ENCODE results near the gene MASP2.
"Not testable (repeated sequence)": the region's sequence is repeated elsewhere in the genome, so short reads cannot be mapped to it uniquely, and the experiment has no call there.

Gene MASP2

DNA sequence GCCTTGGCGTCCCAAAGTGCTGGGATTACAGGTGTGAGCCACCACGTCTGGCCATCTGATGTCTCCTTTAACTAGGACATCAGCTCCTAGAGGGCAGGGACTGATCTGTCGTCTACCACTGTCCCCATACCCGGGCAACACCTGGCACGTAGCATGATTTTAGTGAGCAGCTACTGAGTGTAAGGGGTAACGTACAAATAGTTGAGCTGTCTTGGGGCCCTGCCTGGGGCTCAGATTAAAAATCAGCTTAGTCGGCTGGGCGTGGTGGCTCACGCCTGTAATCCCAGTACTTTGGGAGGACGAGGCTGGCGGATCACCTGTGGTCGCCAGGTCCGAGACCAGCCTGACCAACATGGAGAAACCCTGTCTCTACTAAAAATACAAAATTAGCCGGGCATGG lies 11.0 kb upstream of the MASP2 start:
- DNase-seq: no peak

DNA sequence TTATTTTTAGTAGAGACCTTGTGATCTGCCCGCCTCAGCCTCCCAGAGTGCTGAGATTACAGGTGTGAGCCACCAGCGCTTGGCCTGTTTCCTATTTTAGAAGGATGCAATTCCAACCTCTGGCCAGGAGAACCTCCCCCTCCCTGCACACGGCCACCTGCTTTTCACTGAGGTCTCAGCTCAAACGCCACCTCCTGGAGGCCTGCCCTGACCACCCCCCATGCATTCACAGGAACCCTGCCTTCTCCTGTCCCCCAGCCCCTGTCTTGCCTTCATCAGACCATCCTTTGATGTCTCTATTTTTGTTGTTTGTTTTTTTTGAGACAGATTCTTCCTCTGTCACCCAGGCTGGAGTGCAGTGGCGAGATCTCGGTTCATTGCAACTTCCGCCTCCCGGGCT lies 10.4 kb upstream of the MASP2 start:
- no peak for DNase-seq

DNA sequence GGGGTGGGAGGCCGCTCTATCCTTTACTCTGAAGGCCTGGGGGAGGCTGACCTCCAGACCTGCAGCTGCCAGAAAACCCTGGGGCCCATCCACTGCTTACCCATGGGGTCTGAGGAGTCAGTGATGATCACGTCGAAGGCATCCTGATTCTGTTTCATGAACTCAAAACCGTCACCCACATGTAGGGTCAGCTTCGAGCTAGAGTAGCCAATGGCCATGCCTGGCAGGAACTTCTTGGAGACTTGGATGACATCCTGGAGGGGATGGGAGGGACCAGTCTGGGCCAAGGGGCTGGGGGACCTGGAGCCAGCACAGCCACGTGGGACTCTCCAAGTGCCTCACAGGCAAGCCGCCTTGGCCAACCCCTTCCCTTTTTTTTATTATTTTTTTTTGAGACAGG lies 9.5 kb upstream of the MASP2 start:
- no peak for DNase-seq

DNA sequence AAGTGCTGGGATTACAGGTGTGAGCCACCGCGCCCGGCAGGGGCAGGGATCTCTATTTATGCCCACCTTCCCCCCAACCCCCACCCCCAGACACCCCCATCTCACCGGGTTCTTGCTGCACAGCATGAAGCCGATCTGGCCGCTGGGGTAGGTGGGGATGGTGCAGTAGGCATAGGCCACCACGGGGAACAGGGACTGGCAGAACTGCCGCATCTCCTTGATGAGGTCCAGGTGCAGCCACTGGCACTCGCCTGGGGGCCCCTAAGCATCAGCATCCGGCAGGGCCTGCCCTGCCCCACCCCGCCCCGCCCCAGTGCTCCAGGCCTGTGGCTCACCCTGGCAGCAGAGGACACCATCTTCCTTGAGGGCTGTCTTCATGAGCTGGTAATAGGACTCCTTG lies 8.6 kb upstream of the MASP2 start:
- DNase-seq: no peak

DNA sequence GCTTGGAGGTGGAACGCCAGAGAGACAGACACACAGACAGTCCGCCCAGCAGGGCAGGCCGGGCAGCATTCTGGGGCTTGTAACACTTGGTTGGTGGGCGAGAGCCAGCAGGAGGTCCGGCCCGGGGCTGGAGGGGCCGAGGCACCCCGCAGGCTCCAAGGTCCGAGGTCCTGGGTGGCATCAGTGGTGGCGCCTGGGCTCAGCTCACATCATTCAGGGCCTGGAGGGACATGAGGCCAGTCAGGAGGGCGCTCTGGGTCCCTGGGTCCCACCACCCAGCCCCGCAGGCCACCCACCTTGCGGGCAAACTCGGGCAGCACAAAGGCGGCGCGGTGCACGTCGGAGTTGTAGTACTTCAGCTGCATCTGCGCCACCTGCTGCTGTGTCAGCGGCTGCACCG lies 7.6 kb upstream of the MASP2 start:
- no peak for DNase-seq

DNA sequence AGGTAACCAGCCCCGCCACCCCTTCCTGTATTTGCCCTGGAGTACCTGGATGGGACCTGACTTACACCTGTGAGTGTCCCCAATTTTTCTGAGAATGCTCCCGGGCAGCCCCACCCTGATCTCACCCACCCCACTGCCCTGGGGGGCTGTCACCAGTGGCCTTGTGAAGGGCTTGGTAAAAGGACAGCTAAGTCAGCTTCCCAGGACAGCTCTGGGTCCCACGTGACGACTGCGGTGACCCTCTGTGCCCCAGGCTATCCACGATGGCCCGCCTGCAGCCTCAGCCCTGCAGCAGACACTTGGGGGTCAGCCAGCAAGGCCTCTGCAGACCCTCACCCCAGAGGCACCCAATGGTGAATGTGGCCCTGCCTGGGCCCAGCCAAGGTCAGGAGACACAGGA lies 7.1 kb upstream of the MASP2 start:
- DNase-seq: no peak

DNA sequence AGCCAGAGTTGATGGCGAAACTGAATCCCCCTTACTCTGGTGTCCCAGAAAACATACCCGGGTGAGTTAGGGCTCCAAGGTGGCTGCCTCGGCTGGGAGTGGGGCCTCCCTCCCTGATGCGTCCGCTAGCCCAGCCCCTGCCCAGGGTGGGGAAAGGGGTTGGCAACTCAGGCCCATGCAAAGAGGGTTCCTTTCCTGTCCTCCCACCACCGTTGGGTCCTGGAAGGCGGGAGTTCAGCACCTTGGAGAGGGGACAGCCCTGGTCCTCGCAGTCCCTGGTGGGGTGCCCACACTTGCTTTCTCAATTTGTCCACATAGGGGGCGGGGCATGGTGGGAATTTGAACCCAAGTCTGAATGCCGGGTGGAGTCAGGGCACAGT lies 6.7 kb upstream of the MASP2 start:
- peak; percentile 47 for DNase-seq

DNA sequence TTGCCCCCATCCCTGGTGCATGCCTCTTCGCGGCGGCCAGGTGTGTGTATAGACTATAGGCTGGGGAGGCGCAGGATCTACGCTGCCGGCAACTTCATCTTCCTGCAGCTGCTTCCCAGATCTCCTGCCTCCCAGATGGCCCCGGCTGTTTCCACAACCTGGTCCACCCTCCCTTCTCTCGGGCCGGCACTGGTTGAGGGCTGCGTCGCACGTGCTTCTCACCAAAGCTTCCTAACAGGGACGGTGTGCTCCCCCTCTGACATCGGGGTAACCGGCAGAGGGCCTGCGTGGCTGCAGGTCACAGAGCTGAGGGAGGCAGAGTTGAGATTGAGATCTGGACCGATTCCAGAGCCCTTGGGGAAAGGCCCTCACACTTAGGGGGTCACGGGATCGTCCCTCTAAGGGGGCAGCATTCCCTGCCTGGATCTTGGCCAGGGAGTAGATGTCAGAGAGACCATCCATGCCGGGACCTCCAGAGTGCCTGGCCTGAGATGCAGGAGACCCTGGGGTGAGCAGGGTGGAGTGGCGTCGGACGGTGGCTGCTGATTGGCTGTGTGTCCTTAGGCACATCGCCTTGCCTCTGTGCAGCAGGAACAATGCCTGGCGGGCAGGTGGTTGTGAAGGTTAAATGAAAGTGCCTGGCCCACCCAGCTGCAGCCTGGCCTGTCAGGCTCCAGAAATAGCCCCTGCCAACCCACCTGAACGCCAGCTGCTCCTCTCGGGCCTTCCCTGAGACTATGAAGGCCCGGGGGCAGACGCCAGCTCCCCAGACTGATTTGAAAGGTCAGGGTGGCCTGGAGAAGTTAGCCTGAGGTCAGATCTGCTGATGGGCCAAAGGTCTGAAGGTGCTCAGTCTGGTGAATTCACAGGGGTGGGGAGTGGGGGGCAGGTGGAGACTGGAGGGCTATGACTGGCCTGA lies 6.1 kb upstream of the MASP2 start:
- peak; percentile 55 for DNase-seq

DNA sequence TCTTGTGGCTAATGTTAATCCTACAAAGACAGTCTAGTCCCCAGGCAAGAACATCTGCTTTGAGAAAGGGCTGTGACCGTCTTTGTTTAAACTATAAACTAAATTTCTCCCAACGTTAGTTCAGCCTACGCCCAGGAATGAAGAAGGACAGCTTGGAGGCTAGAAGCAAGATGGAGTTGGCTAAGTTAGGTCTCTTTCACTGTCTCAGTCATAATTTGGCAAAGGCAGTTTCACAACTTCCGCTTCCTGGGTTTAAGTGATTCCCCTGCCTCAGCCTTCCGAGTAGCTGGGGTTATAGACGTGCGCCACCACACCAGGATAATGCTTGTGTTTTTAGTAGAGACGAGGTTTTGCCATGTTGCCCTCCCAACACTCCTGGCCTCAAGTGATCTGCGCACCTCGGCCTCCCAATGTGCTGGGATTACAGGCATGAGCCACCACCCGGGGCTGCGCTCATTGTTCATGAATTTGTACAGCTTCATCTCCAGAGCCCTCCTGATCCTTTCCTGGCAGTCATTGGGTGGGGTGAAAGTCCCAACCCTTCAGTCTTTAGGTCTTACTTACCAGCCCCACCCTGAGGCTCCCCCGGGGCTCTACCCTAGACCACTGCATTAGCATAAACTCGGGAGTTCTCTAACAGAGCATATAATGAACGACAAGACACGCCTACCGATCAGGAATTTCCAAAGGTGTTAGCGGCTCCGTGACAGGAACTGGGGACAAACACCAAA lies 4.9 kb upstream of the MASP2 start:
- no peak for DNase-seq

DNA sequence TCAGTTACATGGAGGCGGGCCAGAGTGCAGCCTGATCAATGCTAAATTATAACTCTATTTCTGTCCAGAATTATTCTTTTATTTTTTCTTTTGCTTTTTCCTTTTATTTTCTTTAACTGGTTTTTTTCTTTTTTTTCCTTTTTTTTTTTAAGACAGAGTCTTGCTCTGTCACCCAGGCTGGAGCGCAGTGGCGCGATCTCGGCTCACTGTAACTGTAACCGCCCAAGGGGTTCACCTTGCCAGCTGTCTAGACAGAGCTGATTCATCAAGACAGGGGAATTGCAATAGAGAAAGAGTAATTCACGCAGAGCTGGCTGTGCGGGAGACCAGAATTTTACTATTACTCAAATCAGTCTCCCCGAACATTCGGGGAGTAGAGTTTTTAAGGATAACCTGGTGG lies 4.1 kb upstream of the MASP2 start:
- DNase-seq: not testable (repeated sequence)

DNA sequence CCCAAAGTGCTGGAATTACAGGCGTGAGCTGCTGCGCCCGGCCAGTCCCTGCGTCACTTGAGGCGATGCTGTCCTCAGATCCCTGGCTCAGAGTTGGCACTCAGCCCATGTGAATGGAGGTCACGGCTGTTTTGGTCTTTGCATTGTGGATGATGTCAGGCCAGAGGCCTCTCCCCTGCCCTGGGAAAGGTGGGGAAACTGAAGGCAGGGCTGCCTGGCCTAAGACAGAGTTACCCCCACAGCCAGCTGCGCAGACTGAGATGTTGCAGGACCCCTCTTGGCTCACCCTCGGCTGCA lies 821 bp downstream of the MASP2 start:
- no peak for DNase-seq

DNA sequence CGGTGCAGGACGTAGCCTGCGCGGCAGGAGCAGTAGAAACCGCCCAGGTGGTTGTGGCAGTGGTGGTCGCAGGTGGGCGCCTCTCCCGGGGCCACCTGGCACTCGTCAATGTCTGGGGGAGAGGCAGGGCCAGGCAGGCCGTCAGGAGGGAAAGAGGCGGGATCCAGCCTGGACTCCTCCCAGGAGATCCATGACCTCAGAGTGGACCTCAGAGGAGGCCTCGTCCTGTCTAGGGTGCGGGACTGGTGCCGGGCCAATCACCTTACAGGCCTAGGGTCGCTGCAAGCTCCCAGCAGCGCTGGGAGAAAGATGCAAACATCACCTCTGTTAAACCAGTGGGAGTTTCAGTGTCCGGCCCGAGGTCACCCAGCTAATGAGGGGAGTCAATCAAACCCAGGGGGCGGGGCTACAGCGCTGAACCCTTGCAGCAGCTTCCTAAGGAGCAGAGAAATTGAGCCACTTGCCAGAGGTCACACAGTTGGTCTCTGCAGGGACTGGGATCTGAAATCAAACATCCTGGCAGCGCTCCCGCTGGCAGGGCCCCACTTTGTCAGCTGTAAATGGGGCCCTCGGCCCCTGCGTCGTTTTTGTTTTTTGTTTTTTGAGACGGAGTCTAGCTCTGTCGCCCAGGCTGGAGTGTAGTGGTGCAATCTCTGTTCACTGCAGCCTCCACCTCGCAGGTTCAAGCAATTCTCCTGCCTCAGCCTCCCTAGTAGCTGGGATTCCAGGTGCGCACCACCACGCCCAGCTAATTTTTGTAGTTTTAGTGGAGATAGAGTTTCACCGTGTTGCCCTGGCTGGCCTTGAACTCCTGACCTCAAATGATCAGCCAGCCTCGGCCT lies 1.4 kb downstream of the MASP2 start:
- DNase-seq: no peak

DNA sequence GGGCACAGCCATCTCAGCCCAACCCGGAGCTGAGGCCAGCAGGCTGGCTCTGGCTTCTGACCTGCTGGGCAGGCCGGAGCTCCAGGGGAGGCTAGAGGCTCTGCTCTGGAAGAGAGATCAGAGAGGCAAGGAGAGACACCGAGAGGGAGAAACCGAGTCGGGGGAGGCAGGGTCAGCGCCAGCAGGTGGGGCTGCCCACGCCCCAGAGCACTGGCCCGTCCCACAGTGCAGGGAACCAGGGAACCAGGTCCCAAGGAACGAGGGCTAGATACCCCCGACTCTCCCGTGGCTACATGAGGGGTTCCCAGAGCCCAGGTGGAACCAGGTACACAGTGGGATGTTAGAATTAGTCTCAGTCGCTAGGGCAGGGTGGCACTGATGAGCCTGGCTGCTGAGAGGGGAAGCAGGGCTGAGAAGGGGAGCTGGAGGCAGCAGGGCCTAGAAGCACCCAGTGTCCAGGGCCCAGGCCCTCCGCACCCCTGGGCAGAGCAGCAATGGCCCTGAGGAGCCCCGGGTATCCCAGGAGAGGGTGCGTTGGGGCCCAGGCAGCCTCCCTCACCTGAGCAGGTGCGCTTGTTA lies 2.1 kb downstream of the MASP2 start:
- no peak for DNase-seq

DNA sequence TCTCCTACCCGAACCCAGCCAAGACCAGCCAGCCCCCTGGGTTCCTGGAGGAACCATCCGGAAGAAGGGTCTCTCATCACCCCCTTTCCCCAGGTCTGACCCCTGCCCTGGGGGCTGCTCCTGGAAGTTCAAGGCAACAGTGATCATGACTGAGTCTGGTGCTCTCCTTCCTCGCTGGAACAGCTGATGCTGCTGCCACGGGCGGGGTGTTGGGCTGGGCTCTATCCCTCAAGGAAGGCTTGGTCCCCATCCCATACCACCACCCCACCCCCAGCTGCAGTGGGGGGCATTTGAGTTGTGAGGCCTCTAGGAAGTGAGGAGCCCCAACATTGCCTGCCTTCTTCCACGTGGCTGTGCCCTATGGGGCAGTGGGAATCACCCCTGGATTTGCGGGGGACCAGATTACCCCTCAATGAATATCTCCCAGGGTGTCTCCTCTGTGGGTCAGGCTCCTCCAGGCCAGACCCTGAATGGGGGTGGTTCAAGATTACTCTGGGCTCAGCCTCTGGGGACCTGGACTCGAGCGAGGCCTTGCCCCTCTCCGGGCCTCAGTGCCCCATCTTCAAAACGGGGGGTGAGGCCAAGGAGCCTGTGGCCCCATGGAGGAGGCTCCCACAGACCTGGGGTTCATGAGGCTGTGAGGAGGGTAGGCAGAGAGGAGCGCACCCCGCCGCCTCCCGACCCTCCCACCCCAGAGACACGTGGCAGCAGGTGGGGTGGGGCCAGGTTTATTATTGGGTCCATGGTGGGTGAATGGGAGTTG lies 2.8 kb downstream of the MASP2 start:
- DNase-seq: no peak

DNA sequence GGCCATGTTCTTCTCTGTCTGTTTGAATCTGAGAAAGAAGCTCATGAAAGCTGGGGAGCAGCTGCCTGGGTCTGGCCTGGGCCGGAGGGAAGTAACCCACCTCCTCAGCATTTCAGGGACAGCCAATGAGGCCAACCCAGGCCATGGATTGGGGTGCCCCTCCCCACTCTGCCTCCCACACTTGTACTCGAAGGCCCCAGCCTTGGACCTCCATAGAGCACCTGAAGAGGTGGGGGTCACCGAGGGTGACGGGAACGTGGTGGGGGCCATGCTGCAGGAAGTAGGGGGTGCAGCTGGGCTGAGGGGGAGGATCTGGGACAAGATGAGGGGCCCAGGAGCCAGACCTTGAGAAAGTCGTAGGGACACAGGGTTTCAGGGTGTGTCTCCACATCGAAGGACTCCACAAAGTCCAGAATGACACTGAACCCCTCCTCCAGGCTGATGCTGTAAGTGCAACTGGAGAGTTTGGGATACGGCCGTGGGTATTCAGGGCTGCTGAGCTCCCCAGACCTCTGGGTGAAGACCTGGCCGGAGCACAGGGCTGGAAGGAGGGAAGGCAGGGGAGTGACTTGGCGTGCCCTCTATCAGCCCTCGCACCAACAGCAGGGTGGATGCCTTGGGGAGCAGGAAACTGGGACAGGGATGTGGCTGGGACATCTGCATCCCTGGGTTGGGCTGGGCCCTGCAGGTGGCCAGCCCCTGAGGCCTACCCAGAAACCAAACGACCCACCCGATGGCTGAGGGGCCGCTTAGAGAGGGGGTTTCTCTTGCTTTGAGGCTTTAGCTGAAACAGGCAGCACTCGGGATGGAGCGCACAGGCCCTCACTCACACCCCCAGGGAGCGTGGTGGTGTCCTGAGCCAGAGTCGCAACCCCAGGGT lies 3.8 kb downstream of the MASP2 start:
- DNase-seq: no peak

DNA sequence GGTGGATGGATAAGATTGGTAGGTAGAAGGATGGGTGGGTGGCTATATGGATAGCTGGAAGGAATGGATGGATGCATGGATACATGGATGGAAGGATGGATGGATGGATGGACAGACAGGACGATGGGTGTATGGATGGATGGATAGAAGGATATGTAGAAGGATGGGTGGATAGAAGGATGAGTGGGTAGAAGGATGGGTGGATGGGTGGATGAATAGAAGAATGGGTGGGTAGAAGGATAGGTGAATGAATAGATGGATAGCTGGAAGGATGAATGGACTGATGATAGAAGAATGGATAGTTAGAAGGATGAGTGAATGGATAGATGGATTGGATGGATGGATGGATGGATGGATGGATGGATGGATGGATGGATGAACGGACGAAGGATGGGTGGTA lies 5.0 kb downstream of the MASP2 start:
- DNase-seq: no peak

DNA sequence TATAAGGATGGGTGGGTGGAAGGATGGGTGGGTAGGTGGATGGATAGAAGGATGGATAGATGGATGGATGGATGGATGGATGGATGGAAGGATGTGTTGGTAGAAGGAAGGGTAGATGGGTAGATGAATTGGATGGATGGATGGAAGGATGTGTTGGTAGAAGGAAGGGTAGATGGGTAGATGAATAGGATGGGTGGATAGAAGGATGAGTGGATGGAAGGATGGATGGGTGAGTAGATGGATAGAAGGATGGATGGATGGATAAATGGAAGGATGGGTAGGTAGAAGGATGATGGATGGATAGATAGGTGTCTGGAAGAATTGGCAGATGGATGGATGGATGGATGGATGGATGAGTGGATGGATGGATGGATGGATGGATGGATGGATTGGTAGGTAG lies 6.0 kb downstream of the MASP2 start:
- DNase-seq: no peak

DNA sequence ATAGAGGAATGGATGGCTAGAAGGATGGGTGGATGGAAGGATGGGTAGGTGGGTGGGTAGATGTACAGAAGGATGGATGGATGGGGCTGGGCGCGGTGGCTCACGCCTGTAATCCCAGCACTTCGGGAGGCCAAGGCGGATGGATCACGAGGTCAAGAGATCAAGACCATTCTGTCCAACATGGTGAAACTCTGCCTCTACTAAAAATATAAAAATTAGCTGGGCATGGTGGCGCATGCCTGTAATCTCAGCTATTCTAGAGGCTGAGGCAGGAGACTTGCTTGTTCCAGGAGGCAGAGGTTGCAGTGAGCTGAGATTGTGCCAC lies 7.0 kb downstream of the MASP2 start:
- not testable (repeated sequence) for DNase-seq

DNA sequence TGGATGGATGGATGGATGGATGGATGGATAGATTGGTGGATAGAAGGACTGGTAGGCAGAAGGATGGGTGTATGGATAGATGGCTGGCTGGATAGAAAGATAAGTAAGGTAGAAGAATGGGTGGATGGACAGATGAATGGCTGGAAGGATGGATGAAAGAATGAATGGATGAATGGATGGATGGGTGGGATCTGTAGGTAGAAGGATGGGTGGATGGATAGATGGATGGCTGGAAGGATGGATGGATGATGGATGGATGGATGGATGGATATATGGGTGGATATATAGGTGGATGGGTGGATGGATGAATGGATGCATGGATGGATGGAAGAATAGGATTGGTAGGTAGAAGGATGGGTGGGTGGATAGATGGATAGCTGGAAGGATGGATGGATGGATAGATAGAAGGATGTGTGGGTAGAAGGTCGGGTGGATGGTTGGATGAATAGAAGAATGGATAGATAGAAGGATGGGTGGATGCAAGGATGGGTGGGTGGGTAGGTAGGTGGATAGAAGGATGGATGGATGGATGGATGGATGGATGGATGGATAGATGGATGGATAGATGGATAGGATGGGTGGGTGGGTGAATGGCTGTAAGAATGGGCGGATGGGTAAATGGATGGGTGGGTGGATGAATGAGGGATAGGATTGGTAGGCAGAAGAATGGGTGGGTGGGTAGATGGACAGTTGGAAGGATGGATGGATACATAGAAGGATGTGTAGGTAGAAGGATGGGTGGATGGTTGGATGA lies 7.5 kb downstream of the MASP2 start:
- DNase-seq: no peak

DNA sequence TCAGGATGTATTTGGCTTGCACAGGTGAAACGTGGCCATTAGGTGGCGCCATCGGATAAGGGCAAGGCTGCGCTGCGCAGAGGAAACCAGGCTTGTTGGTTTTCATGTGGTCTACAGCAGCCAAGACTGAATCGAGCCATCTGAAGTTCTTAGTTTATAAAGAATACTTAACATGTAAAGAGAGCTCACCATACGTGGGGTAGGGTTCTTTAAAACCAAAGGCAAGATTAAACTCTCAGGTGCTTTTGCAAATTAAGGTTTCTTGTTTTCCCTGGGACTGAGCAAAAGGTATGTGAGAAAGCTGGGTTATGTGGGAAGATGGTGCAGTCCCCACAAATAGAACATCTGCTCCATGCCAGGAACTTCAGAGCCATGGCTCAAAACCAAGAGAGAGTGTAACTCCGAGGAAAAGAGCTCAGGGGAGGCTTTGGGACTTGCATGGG lies 9.3 kb downstream of the MASP2 start:
- peak; percentile 91 for DNase-seq
